Stimulated activated CD4-positive, alpha-beta T cell treated with anti-CD3 and anti-CD28 coated beads, Interleukin-12 subunit alpha, Interleukin-12 subunit beta, amount 100 ng/mL, for 4 hours (primary cell): ENCODE data around the gene AXIN1.
A peak's percentile ranks its signal among the peaks of the same experiment; 100 is the strongest.
"Not testable (repeated sequence)": the region's sequence is repeated elsewhere in the genome, so short reads cannot be mapped to it uniquely, and the experiment has no call there.

Source experiments
- DNase-seq: peaks from one replicate; pipeline ENCODE4 v3.0.0-alpha.2; 2020

Gene AXIN1, protein sequence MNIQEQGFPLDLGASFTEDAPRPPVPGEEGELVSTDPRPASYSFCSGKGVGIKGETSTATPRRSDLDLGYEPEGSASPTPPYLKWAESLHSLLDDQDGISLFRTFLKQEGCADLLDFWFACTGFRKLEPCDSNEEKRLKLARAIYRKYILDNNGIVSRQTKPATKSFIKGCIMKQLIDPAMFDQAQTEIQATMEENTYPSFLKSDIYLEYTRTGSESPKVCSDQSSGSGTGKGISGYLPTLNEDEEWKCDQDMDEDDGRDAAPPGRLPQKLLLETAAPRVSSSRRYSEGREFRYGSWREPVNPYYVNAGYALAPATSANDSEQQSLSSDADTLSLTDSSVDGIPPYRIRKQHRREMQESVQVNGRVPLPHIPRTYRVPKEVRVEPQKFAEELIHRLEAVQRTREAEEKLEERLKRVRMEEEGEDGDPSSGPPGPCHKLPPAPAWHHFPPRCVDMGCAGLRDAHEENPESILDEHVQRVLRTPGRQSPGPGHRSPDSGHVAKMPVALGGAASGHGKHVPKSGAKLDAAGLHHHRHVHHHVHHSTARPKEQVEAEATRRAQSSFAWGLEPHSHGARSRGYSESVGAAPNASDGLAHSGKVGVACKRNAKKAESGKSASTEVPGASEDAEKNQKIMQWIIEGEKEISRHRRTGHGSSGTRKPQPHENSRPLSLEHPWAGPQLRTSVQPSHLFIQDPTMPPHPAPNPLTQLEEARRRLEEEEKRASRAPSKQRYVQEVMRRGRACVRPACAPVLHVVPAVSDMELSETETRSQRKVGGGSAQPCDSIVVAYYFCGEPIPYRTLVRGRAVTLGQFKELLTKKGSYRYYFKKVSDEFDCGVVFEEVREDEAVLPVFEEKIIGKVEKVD

DNA sequence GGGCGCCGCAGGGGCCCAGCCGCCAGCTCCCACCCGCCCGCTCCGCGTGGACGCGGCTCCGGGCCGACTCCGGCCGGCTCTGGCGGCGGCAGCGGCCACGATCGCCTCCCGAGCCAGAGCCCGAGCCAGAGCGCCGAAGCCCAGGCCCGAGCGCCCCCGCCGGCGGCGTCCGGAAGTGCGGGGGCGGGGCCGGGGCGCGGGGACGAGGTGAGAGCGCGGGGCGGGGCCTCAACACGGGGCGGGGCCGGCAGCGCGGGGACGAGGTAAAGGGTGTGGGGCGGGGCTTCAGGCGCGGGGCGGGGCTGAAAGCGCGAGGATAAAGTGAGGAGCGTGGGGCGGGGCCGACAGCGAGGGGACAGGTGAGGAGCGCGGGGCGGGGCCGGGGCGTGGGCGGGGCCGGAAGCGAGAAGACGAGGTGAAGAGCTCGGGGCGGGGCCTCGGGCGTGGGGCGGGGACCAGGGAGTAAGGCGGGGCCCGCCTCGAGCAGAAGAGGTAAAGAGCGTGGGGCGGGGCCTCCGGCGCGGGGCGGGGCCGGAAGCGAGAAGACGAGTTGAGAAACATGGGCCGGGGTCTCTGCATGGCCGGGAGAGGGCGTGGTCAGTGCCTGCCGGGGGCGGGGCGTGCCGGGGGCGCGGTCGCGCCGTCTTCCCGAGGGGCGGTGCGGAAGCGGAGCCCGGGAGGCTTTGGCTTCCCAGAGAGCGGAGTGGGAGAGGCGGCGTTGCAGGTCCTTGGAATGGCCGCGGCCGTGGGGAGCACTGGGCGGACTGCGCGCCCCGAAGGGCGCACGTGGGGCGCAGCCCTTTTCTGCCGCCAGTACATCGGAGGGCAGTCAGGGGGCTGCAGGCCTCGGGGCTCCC is at the start of gene AXIN1:
TSS of gene AXIN1 (minus strand) at position 177 of the 857 bp plus-strand sequence. CDS start 5,698 bp downstream, outside the sequence.
- peak; percentile 100 for DNase-seq

DNA sequence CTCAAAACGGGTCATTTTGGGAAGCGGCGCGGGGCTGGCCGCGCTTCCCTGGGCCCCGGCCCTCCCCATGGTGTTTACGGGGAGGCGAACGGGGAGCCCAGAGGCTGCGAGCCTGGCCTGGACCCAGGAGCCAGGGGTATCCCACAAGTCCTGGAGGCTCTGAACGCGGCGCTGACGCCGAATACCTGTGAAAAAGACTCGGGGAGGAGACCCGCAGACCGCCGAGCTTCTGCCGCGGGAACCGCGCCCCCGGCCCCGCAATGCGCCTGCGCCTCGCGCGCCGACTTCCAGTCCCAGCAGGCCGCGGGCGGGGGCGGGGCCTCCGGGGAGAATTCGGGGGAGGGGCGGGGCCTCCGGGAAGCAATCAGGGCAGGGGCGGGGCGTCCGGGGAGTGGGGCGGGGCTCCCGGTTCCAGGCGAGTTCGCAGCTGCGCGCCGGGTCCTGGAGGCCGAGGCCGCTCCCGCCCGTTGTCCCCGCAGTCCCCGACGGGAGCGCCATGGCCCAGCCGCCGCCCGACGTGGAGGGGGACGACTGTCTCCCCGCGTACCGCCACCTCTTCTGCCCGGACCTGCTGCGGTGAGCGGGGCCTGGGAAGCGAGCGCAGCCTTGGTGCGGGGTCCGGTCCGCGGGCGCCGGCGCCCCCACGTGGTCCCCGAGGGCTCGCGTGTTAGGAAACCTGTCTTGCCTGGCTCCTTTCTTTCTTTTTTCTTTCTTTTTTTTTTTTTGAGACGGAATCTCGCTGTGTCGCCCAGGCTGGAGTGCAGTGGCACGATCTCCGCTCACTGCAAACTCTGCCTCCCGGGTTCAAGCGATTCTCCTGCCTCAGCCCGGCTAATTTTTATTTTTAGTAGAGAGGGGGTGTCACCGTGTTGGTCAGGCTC is 49.2 kb upstream of the AXIN1 start, which contains the start of gene DECR2:
TSS of gene DECR2 (plus strand) at position 418 of the 881 bp plus-strand sequence. CDS start at position 497, 79 bp downstream.
- peak; percentile 100 for DNase-seq

DNA sequence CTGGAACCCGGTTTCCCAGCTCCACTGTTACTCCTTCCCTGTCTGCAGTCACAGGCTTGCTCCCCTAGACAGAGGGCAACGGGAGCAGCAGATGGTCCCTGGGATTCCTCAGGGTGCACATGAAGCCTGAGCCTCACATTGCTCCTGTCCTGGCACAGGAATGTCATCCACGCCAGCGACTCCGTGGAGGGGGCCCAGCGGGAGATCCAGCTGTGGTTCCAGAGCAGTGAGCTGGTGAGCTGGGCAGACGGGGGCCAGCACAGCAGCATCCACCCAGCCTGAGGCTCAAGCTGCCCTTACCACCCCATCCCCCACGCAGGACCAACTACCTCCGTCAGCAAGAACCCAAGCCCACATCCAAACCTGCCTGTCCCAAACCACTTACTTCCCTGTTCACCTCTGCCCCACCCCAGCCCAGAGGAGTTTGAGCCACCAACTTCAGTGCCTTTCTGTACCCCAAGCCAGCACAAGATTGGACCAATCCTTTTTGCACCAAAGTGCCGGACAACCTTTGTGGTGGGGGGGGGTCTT is 47.6 kb upstream of the AXIN1 start:
- no peak for DNase-seq

DNA sequence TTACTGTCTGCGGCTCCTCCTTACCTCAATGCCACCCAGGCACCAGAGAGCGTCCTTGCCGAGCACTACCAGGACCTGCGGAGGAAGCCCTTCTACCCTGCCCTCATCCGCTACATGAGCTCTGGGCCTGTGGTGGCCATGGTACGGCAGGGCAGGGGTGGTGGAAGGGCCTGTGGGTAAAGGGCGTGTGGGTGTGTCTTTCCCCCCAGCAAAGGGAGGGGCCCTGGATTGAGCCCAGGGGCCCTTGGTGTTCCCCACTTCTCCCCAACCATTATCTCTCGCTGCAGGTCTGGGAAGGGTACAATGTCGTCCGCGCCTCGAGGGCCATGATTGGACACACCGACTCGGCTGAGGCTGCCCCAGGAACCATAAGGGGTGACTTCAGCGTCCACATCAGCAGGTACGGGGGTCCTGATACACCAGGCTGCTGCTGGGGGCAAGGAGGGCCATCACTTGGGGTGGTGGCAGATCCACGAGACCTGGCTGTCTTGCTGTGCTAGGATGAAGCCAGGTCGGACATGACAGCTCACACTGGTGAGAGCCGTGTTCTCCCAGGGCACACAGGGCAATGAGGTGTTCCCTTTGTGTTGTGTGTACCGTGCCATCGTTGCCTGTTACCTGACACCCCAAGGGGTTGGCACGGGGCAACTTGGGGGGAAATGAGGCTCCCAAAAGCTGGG is 47.0 kb upstream of the AXIN1 start:
- no peak for DNase-seq

DNA sequence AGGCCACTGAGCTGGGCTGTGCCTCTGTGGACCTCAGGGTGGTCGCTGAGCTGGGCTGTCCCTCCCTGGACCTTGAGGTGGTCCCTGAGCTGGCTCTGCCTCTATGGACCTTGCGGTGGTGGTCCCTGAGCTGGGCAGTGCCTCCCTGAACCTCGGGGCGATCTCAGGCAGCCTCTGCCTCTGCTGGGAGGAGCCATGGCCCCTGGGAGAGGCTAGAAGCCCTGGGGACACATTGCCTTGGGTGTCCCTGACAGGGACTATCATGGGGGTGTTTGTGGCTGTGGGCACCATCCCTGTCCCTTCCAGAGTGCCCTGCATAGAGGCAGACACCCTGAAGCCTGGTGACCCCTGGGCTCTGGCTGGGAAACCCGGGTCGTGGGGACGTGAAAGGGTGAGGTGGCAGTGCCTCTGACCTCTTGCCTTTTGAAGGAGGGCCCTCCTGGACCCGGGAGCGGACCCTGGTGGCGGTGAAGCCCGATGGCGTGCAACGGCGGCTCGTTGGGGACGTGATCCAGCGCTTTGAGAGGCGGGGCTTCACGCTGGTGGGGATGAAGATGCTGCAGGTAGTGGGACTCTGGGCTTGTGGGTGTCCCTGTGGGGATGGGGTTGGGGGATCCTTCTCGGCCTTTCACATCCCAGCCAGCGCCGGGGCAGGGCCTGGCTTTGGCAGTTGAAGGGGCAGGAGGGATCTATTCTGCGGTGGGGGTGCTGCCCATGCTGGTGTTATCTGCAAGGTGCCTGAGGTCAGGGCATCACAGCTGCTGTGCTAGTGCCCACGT is 46.2 kb upstream of the AXIN1 start:
- DNase-seq: no peak

DNA sequence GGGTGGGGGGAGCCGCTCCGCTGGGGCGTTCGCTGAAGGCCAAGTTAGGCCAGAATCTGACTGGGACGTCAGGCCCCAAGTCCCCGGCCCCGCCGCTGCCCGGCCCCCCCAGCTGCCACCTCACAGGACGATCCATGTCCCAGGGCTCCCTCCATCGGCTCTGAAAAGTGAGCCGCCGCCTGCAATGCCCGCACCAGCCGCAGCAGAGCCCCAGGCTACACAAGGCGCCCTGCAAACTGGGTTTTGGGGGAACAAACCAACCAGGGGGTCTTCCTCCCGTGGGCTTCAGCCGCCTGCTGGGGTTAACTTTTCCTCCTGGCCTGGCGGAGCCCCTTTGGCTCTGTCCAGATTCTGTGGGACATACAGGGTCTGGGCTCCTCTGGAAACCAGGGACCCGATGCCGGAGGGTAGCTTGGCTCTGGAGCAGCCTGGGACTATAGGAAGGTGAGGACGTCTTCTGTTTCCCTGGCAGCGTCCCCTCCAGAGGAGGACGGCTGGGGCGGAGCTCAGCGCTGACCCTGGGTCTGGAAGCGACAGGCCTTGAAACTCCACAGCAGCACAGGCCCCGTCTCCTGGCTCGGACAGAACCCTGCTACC is 45.3 kb upstream of the AXIN1 start:
- DNase-seq: no peak

DNA sequence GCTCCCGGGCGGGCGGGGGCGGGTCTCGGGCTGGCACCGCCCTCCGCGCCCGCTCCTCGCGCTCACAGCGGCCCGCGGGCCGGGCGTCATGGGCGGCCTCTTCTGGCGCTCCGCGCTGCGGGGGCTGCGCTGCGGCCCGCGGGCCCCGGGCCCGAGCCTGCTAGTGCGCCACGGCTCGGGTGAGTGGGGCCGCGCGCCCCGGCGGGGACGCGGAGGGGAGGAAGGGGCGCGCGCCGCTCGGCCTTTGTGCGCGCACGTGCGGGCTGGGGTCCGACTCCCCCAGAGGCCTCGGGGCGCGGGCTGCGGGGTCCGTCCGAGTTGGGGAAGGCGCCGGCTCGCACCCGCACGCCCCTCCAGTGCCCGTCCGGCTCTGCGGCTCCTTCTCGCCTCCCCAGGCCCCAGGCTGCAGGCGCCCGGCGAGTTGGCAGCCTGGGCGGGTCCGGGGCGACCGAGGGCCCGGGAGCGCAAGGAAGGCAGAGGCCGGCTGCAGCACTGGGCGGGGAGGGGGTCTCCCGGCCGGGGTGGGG is 44.7 kb upstream of the AXIN1 start, which contains the start of gene NME4:
TSS of gene NME4 (plus strand) at position 65 of the 527 bp plus-strand sequence. CDS start at position 89, 24 bp downstream.
- peak; percentile 31 for DNase-seq

DNA sequence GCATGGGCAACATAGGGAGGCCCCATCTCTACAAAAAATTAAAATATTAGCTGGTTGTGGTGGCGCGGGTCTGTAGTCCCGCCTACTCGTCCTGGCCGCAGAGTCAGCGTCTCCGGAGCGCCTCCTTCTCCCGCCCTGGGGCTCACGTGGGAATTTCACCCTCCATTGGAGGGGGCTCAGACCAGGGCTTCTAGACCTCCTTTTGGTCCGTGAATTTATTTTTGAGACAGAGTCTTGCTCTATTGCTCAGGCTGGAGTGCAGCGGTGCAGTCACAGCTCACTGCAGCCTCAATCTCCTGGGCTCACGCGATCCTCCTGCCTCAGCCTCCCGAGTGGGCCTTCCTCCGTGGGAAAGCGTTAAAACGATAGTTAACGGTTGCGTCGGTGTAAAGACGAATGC is 44.1 kb upstream of the AXIN1 start:
- DNase-seq: no peak

DNA sequence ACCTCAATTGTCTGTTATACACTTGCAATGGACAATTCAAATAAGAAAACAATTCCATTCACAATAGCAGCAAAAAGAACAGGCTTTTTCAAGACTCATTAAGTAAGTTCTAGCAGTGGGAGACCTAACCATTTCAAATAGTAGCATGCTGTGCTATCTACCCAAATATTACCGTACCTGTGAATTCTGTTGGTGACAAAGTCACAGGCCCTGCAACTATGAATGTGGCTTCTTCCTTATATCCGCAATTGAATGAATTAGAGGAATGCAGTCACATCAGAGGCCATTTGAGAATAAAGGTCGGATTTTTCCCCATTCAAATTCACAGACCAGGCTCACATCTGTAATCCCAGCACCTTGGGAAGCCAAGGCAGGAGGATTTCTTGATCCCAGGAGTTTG is 43.7 kb upstream of the AXIN1 start:
- DNase-seq: no peak

DNA sequence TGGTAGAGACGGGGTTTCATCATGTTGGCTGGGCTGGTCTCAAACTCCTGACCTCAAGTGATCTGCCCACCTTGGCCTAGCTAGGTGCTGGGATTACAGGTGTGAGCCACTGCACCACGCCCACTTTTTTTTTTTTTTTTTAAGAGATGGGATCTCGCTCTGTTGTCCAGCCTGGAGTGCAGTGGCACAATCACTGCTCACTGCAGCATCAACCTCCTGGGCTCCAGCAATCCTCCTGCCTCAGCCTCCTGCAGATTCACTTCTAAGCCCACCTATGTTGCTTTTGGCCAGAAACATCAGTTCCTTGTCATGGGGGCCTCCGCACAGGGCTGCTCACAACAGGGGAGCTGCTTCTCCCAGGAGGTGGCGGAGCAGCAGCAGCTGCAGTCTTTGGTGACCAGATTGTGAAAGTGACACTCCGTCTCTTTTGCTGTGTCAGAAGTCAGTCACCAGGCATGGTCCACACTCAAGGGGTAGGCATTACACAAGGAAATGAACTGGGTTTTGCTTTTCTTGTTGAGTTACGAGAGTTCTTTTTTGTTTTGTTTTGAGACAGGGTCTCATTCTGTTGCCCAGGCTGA is 40.0 kb upstream of the AXIN1 start:
- no peak for DNase-seq

DNA sequence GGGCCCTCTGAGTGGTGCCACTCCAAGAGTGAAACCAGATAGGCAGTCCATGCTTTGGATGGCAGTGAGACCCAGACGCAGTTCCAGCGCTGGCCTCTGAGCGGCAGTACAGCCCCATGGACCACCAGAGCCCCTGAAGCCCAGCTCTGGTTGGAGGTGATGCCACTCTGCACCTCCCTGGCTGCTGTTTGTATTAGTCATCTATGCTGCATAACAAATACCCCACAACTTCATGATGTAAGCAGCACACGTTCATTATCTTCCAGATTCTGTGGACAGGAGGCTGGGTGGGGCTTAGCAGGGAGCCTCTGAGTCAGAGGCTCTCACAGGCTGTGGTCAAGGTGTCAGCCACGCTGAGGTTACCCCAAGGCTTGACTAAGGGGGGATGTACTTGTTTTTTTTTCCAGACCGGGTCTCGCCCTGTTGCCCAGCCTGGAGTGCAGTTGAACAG is 39.4 kb upstream of the AXIN1 start:
- peak; percentile 68 for DNase-seq

DNA sequence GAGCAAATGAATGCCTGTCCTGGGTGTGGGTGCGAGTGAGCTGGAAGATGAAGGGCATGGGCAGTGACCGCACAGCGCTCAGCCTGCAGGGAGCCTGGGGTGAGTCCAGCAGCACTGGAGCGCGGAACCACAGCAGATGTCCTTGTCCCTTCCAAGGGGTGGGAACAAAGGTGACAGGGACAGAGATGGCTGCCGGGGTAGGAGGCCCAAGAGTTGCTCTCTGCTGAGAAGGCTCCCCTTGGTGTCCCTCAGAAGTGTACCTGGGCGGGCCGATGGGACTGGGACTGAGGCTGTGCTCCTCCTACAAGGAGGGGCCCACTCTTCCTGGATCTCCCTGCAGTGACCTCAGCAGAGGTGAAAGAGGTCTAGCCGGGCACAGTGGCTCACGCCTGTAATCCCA is 36.8 kb upstream of the AXIN1 start:
- DNase-seq: no peak

DNA sequence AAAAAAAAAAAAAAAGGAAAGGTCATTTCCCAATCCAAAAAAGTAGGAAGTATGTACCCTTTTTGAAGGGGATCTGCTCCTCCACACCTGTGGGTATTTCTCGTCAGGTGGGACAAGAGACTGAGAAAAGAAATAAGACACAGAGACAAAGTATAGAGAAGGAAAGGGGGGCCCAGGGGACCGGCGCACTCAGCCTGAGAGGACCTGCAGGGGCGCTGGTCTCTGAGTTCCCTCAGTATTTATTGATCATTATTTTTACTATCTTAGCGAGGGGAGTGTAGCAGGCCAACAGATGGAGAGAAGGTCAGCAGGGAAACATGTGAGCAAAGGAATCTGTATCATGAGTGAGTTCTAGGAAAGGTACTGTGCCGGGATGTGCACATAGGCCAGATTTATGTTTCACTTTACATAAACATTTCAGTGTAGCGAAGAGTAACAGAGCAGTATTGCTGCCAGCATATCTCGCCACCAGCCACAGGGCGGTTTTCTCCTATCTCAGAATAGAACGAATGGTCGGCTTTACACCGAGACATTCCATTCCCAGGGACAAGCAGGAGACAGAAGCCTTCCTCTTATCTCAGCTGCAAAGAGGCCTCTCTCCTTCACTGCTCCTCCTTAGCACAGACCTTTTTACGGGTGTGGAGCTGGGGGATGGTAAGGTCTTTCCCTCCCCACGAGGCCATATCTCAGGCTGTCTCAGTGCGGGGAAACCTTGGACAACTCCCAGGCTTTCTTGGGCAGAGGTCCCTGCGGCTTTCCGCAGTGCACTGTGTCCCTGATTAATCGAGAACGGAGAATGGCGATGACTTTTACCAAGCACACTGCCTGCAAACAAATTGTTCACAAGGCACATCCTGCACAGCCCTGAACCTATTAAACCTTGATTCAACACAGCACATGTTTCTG is 35.5 kb upstream of the AXIN1 start:
- DNase-seq: not testable (repeated sequence)

DNA sequence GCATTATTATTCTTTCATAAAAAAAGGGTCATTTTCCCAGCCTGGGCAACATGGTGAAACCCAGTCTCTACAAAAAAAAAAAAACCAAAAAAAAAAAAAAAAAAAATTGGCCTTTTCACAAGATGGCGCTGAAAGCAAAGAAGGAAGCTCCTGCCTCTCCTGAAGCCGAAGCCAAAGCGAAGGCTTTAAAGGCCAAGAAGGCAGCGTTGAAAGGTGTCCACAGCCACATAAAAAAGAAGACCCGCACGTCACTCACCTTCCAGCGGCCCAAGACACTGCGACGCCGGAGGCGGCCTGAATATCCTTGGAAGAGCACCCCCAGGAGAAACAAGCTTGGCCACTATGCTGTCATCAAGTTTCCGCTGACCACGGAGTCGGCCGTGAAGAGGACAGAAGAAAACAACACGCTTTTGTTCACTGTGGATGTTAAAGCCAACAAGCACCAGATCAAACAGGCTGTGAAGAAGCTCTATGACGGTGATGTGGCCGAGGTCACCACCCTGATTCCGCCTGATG is 34.2 kb upstream of the AXIN1 start:
- no peak for DNase-seq

DNA sequence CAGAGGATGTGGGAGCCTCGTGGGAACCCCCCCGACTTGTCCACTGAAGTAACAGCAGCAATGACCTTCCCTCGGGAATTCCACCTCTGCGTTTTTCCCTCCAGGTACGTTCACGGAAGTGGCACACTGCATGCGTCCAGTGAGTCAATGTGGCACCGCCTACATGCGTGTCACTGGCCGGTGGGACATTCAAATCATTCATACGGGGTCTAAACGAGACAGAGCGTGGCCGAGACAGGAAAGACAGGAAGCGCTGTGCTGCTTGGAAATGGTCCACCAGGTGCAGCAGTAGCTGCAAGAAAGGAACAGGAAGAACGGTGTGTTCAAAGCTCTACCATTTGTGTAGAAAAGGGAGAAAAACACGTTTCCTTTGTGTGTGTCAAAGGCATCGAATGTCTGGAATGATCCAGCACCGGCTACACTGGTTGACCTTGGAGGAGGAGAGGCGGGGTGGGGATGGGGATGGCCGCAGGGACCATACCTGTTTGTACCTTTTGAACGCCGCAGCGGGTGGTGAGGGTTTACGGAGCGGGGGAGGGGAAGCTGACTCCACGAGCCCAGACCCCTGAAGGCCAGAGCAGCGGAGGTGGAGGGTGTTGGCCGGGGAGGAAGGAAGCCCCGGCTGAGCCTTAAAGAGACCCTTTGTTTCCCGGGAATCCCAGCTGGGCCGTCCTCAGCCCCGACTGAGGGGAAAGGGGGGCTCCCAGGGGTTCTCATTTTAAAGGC is 31.0 kb upstream of the AXIN1 start:
- no peak for DNase-seq
